ENCODE measurements around the gene STARD3. TPM values are rescaled to one million over a fixed set of nuclear protein-coding genes. Genes with fewer than 3 reads are reported as not detected.
A peak's percentile ranks its signal among the peaks of the same experiment; 100 is the strongest.

Gene STARD3
- total RNA-seq, 4 donors from 2014 or later = 51.7 to 156 (median 83.9) TPM

- no peak overlapping the region for H3K27ac ChIP-seq
- no peaks in the 10 kb centered on the region for H3K27me3 ChIP-seq
- H3K36me3 ChIP-seq = no peaks in the 10 kb centered on the region
- 58% methylated on average over 4 of the region's 5 CpGs for WGBS
- H3K9me3 ChIP-seq = no peaks in the 10 kb centered on the region
- H3K4me1 ChIP-seq = peaks cover 31% of the 10 kb centered on the region
- H3K4me3 ChIP-seq = no peak overlapping the region
- no peak for DNase-seq (ENCODE audit: low spot score in 2 of 2)
- TF ChIP-seq CTCF (IDR thresholded peaks at IDR 0.05) (no peak), POLR2AphosphoS5 (IDR thresholded peaks at IDR 0.05) (no peak), EP300 (IDR thresholded peaks at IDR 0.05) (no peak), POLR2A (IDR thresholded peaks at IDR 0.05) (no peak)
These were observed 10.3 kb downstream of the STARD3 start for GRCh38 chr17:39647256-39647655.

- 77% methylated on average over 15 of the region's 15 CpGs for WGBS
- DNase-seq (ENCODE audit: low spot score in 2 of 2) = no peak
- no peak for TF ChIP-seq POLR2AphosphoS5 (IDR thresholded peaks at IDR 0.05)
- no peak for TF ChIP-seq CTCF (IDR thresholded peaks at IDR 0.05)
- TF ChIP-seq POLR2A (IDR thresholded peaks at IDR 0.05) = no peak
- no peak for TF ChIP-seq EP300 (IDR thresholded peaks at IDR 0.05)
- Histone ChIP-seq H3K27ac (no peak overlapping the region), H3K36me3 (no peaks in the 10 kb centered on the region), H3K27me3 (no peaks in the 10 kb centered on the region), H3K9me3 (no peaks in the 10 kb centered on the region), H3K4me1 (peaks cover 27% of the 10 kb centered on the region), H3K4me3 (no peak overlapping the region)
These were observed 11.8 kb downstream of the STARD3 start for GRCh38 chr17:39648616-39649366.

- TF ChIP-seq CTCF (IDR thresholded peaks at IDR 0.05) = no peak
- TF ChIP-seq POLR2AphosphoS5 (IDR thresholded peaks at IDR 0.05) = no peak
- TF ChIP-seq POLR2A (IDR thresholded peaks at IDR 0.05) = no peak
- no peak for TF ChIP-seq EP300 (IDR thresholded peaks at IDR 0.05)
- Histone ChIP-seq H3K27me3 (no peaks in the 10 kb centered on the region), H3K27ac (no peak overlapping the region), H3K4me3 (no peak overlapping the region), H3K36me3 (peaks cover 4% of the 10 kb centered on the region), H3K4me1 (peaks cover 25% of the 10 kb centered on the region), H3K9me3 (no peaks in the 10 kb centered on the region)
- WGBS = 84% methylated on average over 11 of the region's 11 CpGs
- DNase-seq (ENCODE audit: low spot score in 2 of 2) = no peak
These were observed 13.2 kb downstream of the STARD3 start for GRCh38 chr17:39650121-39650579.

GRCh38 chr17:39651923-39652586 lies 15.1 kb downstream of the STARD3 start:
- Histone ChIP-seq H3K27ac (no peak overlapping the region), H3K9me3 (no peaks in the 10 kb centered on the region), H3K27me3 (no peaks in the 10 kb centered on the region), H3K4me1 (peaks cover 25% of the 10 kb centered on the region), H3K4me3 (no peak overlapping the region), H3K36me3 (peaks cover 18% of the 10 kb centered on the region)
- 61% methylated on average over 8 of the region's 8 CpGs for WGBS
- DNase-seq (ENCODE audit: low spot score in 2 of 2) = no peak
- TF ChIP-seq POLR2A (IDR thresholded peaks at IDR 0.05) = no peak
- no peak for TF ChIP-seq POLR2AphosphoS5 (IDR thresholded peaks at IDR 0.05)
- TF ChIP-seq EP300 (IDR thresholded peaks at IDR 0.05) = no peak
- TF ChIP-seq CTCF (IDR thresholded peaks at IDR 0.05) = no peak

GRCh38 chr17:39652587-39653315 lies 15.8 kb downstream of the STARD3 start:
- no peak for TF ChIP-seq POLR2A (IDR thresholded peaks at IDR 0.05)
- no peak for TF ChIP-seq POLR2AphosphoS5 (IDR thresholded peaks at IDR 0.05)
- no peak for TF ChIP-seq EP300 (IDR thresholded peaks at IDR 0.05)
- TF ChIP-seq CTCF (IDR thresholded peaks at IDR 0.05) = no peak
- Histone ChIP-seq H3K36me3 (peaks cover 24% of the 10 kb centered on the region), H3K27ac (peak overlapping the region; percentile 28), H3K27me3 (no peaks in the 10 kb centered on the region), H3K4me3 (no peak overlapping the region), H3K4me1 (peaks cover 25% of the 10 kb centered on the region), H3K9me3 (no peaks in the 10 kb centered on the region)
- WGBS = 55% methylated on average over 7 of the region's 7 CpGs
- no peak for DNase-seq (ENCODE audit: low spot score in 2 of 2)
